ENCODE results near the gene TMCC2.

The TMCC2 gene

DNA sequence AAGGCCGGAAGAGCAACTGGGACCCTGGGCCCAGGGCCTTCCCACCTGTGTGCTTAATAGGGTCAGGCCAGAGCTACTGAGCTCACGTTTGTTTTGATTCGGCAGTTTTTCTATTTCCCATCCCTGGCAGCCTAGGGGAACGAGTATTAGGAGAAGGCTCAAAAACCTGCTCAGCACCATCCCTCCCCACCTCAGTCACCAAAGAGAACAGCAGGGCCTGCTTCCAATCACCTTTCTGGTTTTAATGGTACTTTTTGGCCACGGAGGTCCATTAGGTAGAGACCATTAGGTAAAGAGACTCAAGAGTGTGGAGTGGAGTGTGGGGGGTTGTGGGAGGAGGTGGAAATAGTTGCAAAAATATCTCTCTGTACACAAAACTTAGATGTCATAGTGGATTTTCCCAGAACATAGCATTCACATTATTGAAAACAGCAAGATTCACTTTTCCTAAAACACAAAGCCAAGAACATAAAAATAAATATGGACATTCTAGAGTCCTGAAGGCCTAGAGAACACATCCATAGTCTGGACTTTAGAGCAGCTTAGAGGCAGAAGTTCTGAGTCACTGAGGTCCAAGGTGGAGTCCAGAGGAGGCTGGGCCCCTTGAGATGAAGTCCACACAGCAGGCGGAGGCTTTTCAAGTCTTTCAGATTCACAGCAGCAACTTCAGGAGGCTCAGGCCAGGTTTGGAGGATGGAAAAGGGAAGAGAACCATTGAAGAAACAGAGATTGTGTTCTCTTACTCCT, 74.3 kb downstream of the TMCC2 start:
- TF ChIP-seq JUND (IDR thresholded peaks at IDR 0.05; ENCODE audit: low read depth), result no peak
- in situ Hi-C loops (cut with HindIII; ENCODE audit: low pct_unique_long_range_greater_than_20kb, low sequenced_read_pairs), result no loop called here
- no peak for DNase-seq (ENCODE audit: low read depth in 1 of 2, low spot score in 1 of 2)

- DNase-seq (ENCODE audit: low read depth in 1 of 2, low spot score in 1 of 2), result no peak
- TF ChIP-seq JUND (IDR thresholded peaks at IDR 0.05; ENCODE audit: low read depth), result no peak
- in situ Hi-C loops (cut with HindIII; ENCODE audit: low pct_unique_long_range_greater_than_20kb, low sequenced_read_pairs), result no loop called here
Measured at GRCh38 chr1:205303247-205303888, 75.6 kb downstream of the TMCC2 start.

GRCh38 chr1:205304046-205304694, 76.4 kb downstream of the TMCC2 start:
- TF ChIP-seq JUND (IDR thresholded peaks at IDR 0.05; ENCODE audit: low read depth), result no peak
- in situ Hi-C loops (cut with HindIII; ENCODE audit: low pct_unique_long_range_greater_than_20kb, low sequenced_read_pairs), result no loop called here
- no peak for DNase-seq (ENCODE audit: low read depth in 1 of 2, low spot score in 1 of 2)

DNA sequence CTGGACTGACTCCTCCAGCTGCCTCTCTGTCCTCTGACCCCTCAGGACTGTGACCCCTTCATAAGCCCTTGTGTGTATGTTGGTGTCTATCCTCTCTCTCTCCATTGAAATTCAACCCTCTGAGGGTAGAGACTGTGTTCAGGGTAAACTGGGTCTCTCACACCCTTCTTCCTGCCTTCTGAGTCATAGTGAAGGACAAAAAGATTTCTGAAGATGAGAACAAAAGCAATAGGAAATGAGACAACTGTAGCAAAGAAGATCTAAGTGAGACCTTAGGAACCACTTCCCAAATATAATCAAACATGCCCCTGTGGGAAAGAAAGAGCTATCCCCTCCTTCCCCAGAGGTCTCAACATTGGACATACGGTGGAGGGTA, 76.9 kb downstream of the TMCC2 start:
- DNase-seq (ENCODE audit: low read depth in 1 of 2, low spot score in 1 of 2), result no peak
- no peak for TF ChIP-seq JUND (IDR thresholded peaks at IDR 0.05; ENCODE audit: low read depth)
- in situ Hi-C loops (cut with HindIII; ENCODE audit: low pct_unique_long_range_greater_than_20kb, low sequenced_read_pairs), result no loop called here

- no peak for DNase-seq (ENCODE audit: low read depth in 1 of 2, low spot score in 1 of 2)
- no peak for TF ChIP-seq JUND (IDR thresholded peaks at IDR 0.05; ENCODE audit: low read depth)
- in situ Hi-C loops (cut with HindIII; ENCODE audit: low pct_unique_long_range_greater_than_20kb, low sequenced_read_pairs), result no loop called here
Measured at GRCh38 chr1:205306929-205307566, 79.3 kb downstream of the TMCC2 start.

DNA sequence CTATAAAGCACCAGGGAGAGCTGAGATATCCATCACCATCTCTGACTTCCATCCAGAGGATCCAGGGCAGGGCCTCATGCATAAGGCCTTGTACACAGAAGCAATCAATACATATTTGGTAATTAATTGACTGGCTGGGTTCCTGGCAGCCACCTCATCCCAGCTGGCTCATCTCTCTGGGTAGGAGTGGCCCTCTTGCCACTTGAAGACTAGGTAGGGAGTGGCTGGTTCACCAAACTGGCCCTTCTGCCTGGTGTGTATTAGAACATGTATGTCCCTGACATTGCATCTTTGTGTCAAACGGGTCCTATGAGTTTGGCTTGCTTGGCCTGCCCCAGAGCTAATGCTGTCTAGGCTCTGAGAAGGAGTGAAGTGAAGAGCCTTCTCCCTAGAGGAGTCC, 82.0 kb downstream of the TMCC2 start:
- no peak for DNase-seq (ENCODE audit: low read depth in 1 of 2, low spot score in 1 of 2)
- in situ Hi-C loops (cut with HindIII; ENCODE audit: low pct_unique_long_range_greater_than_20kb, low sequenced_read_pairs), result no loop called here
- TF ChIP-seq JUND (IDR thresholded peaks at IDR 0.05; ENCODE audit: low read depth), result no peak

GRCh38 chr1:205310976-205311704, 83.4 kb downstream of the TMCC2 start:
- no peak for DNase-seq (ENCODE audit: low read depth in 1 of 2, low spot score in 1 of 2)
- in situ Hi-C loops (cut with HindIII; ENCODE audit: low pct_unique_long_range_greater_than_20kb, low sequenced_read_pairs), result no loop called here
- no peak for TF ChIP-seq JUND (IDR thresholded peaks at IDR 0.05; ENCODE audit: low read depth)

GRCh38 chr1:205312866-205313562, 85.3 kb downstream of the TMCC2 start:
- no peak for DNase-seq (ENCODE audit: low read depth in 1 of 2, low spot score in 1 of 2)

DNA sequence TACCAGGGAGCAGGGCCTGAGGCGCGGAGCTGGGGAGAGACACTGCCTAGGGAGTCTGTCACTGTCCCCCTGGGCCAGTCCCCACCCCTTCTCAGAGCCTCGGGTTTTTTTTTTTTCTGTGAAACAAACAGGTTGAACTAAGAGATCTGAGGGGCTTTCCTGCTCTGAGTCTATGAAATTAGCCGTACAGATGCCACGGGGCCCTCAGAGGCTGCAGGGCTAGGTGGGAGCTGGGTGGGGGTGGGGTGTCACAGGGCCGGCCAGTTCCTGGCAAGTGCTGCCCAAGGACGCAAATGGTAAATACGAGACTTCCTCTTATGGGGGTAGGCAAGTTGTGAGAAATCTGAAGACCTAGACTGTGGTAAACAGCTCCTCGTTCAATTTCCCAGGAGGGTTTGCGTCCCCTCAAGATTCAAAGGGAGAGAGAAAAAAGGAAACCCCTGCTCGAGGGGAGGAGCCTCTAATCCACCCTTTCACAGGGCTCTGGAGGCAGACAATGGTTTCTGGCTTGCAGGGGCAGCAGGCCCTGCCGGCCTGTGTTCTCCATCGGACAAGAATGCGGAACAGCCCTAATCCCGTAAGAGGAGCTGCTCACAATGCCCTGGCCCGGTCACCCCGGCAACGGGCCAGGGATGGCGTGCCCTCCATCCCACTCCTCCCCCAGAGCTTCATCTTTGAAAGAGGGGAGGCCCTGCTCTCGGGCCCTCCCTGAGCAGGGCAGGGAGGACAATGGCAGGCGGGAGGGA, 86.0 kb downstream of the TMCC2 start:
- in situ Hi-C loops (cut with HindIII; ENCODE audit: low pct_unique_long_range_greater_than_20kb, low sequenced_read_pairs), result no loop called here

More at GRCh38 chr1:205312866-205313562, 85.3 kb downstream of the TMCC2 start:
- in situ Hi-C loops (cut with HindIII; ENCODE audit: low pct_unique_long_range_greater_than_20kb, low sequenced_read_pairs), result no loop called here
- TF ChIP-seq JUND (IDR thresholded peaks at IDR 0.05; ENCODE audit: low read depth), result no peak

DNA sequence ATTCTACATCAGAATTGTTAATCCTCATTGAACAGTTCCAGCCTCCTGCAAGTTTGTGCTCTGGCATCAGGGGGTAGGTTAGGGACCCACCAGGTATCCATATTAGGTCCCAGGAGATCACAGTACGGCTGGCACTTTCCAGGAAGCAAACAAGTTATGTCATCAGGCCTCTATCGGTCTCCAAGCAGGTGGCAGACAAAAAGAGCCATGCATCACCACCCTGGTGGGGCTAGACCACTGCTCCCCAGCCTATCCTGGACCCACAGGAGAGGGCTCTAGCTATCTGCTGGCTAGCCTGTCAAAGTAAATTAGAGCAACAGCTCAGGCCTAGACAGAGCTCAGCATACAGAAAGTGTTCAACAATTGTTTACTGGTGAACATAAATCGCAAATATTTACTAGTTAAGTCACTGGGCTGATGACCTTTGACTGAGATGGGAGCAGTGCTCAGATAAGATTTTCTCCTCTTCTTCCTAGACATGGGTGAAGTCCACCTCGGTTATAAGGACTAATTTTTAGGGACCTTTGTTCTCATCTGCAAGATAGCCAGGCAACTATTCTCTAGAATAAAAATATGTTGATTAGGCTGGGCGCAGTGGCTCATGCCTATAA, 87.4 kb downstream of the TMCC2 start:
- no peak for TF ChIP-seq JUND (IDR thresholded peaks at IDR 0.05; ENCODE audit: low read depth)
- DNase-seq (ENCODE audit: low read depth in 1 of 2, low spot score in 1 of 2), result no peak
- in situ Hi-C loops (cut with HindIII; ENCODE audit: low pct_unique_long_range_greater_than_20kb, low sequenced_read_pairs), result no loop called here

More for the DNA sequence above, 86.0 kb downstream of the TMCC2 start:
- peak in 1 of 2 experiments; percentile 47 for DNase-seq (ENCODE audit: low read depth in 1 of 2, low spot score in 1 of 2)
- no peak for TF ChIP-seq JUND (IDR thresholded peaks at IDR 0.05; ENCODE audit: low read depth)

DNA sequence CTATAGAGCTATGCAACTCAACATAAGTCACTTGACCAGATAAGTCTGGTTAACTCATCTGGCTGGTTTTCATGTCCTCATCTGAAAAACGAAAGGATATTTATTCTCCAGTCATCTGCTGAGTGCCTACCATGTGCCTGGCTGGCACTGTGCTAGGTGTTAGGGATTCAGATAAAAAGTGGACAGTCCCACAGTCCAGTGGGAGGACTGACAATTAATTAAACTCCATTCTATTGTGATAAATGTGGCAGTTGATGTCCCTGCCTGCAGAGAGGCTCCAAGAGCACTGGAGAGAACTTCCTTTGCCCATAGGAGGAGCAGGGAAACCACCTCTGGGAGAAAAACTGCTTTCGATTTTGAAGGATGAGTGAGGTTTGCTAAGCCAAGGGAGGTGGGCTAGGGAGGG, 88.4 kb downstream of the TMCC2 start:
- DNase-seq (ENCODE audit: low read depth in 1 of 2, low spot score in 1 of 2), result no peak
- TF ChIP-seq JUND (IDR thresholded peaks at IDR 0.05; ENCODE audit: low read depth), result no peak
- in situ Hi-C loops (cut with HindIII; ENCODE audit: low pct_unique_long_range_greater_than_20kb, low sequenced_read_pairs), result no loop called here
